Measurements from ENCODE around the gene CA11.

CA11 gene

GRCh38 chr19:48611872-48612271, 34.1 kb downstream of the CA11 start:
- DNase-seq = no peak

- no peak for DNase-seq
Measured at GRCh38 chr19:48609571-48610108, 36.3 kb downstream of the CA11 start.

GRCh38 chr19:48608798-48609263, 37.2 kb downstream of the CA11 start:
- DNase-seq = no peak

- DNase-seq = no peak
Measured at GRCh38 chr19:48607359-48607755, 38.6 kb downstream of the CA11 start.

GRCh38 chr19:48606463-48607358, 39.3 kb downstream of the CA11 start, which contains the start of gene SPACA4:
TSS of gene SPACA4 (plus strand) at chr19:48606742. CDS start at chr19:48606979, 237 bp downstream.
- no peak for DNase-seq

GRCh38 chr19:48603850-48604249, 42.1 kb downstream of the CA11 start:
- DNase-seq = no peak

GRCh38 chr19:48603449-48603848, 42.5 kb downstream of the CA11 start:
- DNase-seq = no peak

- no peak for DNase-seq
Measured at GRCh38 chr19:48603001-48603400, 43.0 kb downstream of the CA11 start.

GRCh38 chr19:48600679-48601417, 45.1 kb downstream of the CA11 start:
- no peak for DNase-seq

GRCh38 chr19:48598996-48599700, 46.8 kb downstream of the CA11 start:
- no peak for DNase-seq

- DNase-seq = no peak
Measured at GRCh38 chr19:48596679-48597465, 49.1 kb downstream of the CA11 start.

- no peak for DNase-seq
Measured at GRCh38 chr19:48596237-48596636, 49.8 kb downstream of the CA11 start.

- DNase-seq = no peak
Measured at GRCh38 chr19:48595833-48596232, 50.2 kb downstream of the CA11 start.

GRCh38 chr19:48595171-48595570, 50.8 kb downstream of the CA11 start:
- DNase-seq = no peak

GRCh38 chr19:48591021-48591420, 55.0 kb downstream of the CA11 start:
- DNase-seq = no peak

- DNase-seq = peak; percentile 89
Measured at GRCh38 chr19:48588670-48589401, 57.2 kb downstream of the CA11 start.

Data from right hindlimb (tissue), 1 donor.